Measurements from ENCODE around the gene CATSPER2. TPM values are rescaled to one million over a fixed set of nuclear protein-coding genes. Genes with fewer than 3 reads are reported as not detected.
"Not testable (repeated sequence)": the region's sequence is repeated elsewhere in the genome, so short reads cannot be mapped to it uniquely, and the experiment has no call there.

CATSPER2 gene
- polyA plus RNA-seq, 1 experiment: 1.1 TPM

DNA sequence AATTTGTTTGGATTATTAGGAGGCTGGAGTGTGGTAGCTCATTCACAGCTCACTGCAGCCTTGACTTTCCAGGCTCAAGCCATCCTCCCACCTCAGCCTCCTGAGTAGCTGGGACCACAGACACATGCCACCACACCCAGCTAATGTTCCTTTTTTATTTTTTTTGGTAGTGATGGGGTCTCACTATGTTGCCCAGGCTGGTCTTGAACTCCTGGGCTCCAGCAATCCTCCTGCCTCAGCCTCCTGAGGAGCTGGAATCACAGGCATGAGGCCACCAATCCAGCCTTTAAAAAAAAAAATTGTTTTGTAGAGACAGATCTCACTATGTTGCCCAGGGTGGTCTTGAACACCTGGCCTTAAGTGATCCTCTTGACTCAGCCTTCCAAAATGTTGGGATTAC is 21.7 kb downstream of the CATSPER2 start:
- H3K27me3 ChIP-seq (ENCODE audit: control insufficient read depth, insufficient read depth, low read length); DNase-seq (ENCODE audit: low read depth); H3K4me3 ChIP-seq (ENCODE audit: low read depth, low read length); POLR2A ChIA-PET; H3K36me3 ChIP-seq (ENCODE audit: control insufficient read depth, insufficient read depth, low read length); CTCF ChIA-PET: not testable (repeated sequence)

DNA sequence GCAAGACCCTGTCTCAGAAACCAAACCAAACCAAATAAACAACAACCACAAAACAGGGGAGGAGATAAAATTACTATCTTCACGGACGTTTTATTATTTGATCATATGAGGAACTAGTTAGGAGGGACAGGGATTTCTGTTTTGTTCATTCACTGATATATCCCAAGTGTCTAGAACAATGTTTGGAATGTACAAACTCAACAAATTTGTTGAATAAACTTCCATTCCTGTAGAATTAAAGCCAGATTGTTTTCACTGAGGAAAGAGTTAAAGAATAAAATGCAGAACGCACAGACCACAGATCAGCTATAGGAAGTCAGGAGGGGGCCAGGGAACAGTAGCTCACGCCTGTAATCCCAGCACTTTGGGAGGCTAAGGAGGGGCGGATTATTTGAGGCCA is 23.5 kb downstream of the CATSPER2 start:
- POLR2A ChIA-PET: no interaction called here
- no peak for DNase-seq (ENCODE audit: low read depth)
- CTCF ChIA-PET: interaction anchor here (0.8 kb wide), 1 partner anchor 21 kb away, joined by 3 read pairs; no protein-coding TSS in a partner anchor
- TF ChIP-seq, protein P1, sequence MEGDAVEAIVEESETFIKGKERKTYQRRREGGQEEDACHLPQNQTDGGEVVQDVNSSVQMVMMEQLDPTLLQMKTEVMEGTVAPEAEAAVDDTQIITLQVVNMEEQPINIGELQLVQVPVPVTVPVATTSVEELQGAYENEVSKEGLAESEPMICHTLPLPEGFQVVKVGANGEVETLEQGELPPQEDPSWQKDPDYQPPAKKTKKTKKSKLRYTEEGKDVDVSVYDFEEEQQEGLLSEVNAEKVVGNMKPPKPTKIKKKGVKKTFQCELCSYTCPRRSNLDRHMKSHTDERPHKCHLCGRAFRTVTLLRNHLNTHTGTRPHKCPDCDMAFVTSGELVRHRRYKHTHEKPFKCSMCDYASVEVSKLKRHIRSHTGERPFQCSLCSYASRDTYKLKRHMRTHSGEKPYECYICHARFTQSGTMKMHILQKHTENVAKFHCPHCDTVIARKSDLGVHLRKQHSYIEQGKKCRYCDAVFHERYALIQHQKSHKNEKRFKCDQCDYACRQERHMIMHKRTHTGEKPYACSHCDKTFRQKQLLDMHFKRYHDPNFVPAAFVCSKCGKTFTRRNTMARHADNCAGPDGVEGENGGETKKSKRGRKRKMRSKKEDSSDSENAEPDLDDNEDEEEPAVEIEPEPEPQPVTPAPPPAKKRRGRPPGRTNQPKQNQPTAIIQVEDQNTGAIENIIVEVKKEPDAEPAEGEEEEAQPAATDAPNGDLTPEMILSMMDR (IDR thresholded peaks at IDR 0.05; ENCODE audit: insufficient read depth, low read depth, low read length): no peak
- no peaks in the 10 kb centered on the region for H3K36me3 ChIP-seq (ENCODE audit: control insufficient read depth, insufficient read depth, low read length)
- no peak overlapping the region for H3K4me3 ChIP-seq (ENCODE audit: low read depth, low read length)
- H3K27me3 ChIP-seq (ENCODE audit: control insufficient read depth, insufficient read depth, low read length): no peaks in the 10 kb centered on the region

DNA sequence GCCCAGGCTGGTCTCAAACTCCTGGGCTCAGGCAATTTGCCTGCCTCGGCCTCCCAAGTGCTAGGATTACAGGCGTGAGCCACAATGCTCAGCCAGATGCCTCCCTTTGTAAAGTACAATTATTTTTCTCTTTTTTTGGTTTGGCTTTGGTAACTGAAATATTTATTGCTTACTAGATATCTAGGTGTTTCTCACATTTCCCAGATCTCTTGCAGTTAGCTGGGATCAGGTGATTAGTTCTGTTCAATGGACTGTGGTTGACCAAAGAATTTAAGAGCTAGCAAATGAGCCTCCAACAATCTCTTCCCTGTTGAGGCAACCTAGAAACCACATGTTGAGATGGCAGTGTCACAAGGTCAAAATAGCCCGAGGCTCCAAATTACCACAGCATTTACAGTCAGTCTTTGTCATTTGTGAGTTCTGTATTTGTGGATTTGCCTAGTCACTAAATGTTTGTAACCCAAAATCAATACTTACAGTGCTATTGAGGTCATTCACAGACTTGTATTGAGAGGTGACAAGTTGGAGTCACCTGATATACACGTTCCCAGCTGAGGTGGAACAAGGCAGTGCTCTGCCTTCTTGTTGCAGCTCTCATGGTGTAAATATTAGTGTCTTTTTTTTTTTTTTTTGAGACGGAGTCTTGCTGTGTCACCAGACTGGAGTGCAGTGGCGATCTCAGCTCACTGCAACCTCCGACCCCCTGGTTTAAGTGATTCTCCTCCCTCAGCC is 26.4 kb downstream of the CATSPER2 start:
- H3K4me3 ChIP-seq (ENCODE audit: low read depth, low read length); DNase-seq (ENCODE audit: low read depth); POLR2A ChIA-PET: not testable (repeated sequence)

DNA sequence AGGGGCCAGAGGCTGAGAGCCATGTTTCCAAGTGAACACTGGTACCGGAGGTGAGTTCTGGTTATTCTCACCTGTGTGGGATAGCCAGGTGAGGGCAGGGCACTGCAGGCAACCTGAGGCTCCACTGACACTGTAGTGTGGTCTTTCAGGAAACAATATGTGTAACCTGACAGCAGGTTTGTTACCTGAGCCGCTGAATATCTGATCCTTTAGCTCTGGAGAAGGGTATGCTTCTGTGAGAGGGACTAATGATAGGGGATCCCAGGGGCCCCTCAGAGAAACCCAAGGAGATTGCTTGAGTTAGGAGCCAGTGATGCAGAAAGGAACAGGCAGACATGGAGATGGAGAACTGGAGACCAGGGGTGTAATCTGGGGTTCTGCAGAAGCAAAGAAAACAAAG is 29.9 kb downstream of the CATSPER2 start, which contains the start of gene STRC:
Gene STRC (minus strand): TSS at position 101 of the 400 bp plus-strand sequence. CDS start 78 bp downstream, at position 23.
- H3K27me3 ChIP-seq (ENCODE audit: control insufficient read depth, insufficient read depth, low read length); POLR2A ChIA-PET; CTCF ChIA-PET; H3K36me3 ChIP-seq (ENCODE audit: control insufficient read depth, insufficient read depth, low read length); DNase-seq (ENCODE audit: low read depth); H3K4me3 ChIP-seq (ENCODE audit: low read depth, low read length): not testable (repeated sequence)

More for the DNA sequence above, 26.4 kb downstream of the CATSPER2 start:
- CTCF ChIA-PET; H3K36me3 ChIP-seq (ENCODE audit: control insufficient read depth, insufficient read depth, low read length); H3K27me3 ChIP-seq (ENCODE audit: control insufficient read depth, insufficient read depth, low read length): not testable (repeated sequence)

DNA sequence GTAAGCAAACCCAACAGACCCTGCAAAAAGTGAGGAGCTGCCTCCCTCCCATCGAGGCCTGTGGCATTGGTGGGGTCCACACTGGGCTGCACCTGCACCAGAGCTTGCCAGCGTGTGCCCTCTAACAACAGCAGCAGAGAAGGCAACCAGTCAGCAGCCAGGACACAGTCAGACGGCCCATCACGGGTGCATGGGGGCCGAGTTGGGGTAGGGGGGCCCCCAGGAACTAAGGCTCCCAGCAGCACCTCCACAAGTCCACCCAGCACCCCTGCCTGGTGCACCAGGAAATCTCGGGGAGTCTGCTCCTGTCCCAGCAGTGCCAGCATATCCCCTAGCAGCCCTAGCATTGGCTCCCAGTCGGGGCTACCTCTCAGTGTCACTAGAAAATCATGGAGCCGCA is 30.9 kb downstream of the CATSPER2 start:
- H3K4me3 ChIP-seq (ENCODE audit: low read depth, low read length); DNase-seq (ENCODE audit: low read depth); H3K27me3 ChIP-seq (ENCODE audit: control insufficient read depth, insufficient read depth, low read length); CTCF ChIA-PET; H3K36me3 ChIP-seq (ENCODE audit: control insufficient read depth, insufficient read depth, low read length); POLR2A ChIA-PET: not testable (repeated sequence)

GRCh38 chr15:43602233-43602632 is 46.4 kb downstream of the CATSPER2 start:
- POLR2A ChIA-PET; DNase-seq (ENCODE audit: low read depth); H3K27me3 ChIP-seq (ENCODE audit: control insufficient read depth, insufficient read depth, low read length); H3K36me3 ChIP-seq (ENCODE audit: control insufficient read depth, insufficient read depth, low read length); CTCF ChIA-PET; H3K4me3 ChIP-seq (ENCODE audit: low read depth, low read length): not testable (repeated sequence)

DNA sequence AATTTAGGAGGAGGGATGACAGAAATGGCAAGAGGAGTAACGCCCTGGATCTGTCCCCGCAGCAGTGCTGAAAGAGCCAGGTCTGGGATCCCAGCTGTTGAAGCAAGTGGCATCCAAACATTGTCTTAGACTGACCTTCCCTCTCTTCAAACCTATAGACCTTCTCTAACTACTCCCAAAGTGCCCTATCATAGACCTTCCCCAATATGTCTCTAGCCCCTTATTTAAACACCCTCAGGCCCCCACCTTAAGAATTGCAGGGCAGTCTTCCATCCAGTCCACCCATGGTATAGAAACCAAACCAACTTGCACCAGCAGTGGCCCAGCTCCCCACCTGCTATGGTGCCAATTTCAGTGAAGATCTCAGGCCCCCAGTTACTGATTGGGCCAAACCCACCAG is 48.4 kb downstream of the CATSPER2 start:
- CTCF ChIA-PET; POLR2A ChIA-PET; H3K4me3 ChIP-seq (ENCODE audit: low read depth, low read length); DNase-seq (ENCODE audit: low read depth); H3K36me3 ChIP-seq (ENCODE audit: control insufficient read depth, insufficient read depth, low read length); H3K27me3 ChIP-seq (ENCODE audit: control insufficient read depth, insufficient read depth, low read length): not testable (repeated sequence)

DNA sequence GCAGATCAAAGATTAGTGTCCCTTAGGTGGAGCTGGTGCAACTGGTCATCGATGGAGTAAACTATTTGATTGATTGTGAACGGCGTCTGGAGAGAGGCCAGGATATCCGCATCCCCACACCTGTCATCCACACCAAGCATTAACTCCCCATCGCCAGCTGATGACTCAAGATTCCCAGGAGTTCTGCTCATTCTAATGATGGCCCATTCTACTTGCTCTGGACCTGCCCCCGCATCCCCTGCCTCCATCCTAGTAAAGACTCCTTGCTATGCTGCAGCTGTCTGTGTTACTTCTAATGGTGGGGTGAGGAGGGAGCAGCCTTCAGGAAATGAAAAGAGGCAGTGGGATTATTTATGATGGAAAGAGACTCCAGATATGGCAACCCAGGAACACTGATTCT is 49.5 kb downstream of the CATSPER2 start:
- DNase-seq (ENCODE audit: low read depth); H3K36me3 ChIP-seq (ENCODE audit: control insufficient read depth, insufficient read depth, low read length); H3K4me3 ChIP-seq (ENCODE audit: low read depth, low read length); H3K27me3 ChIP-seq (ENCODE audit: control insufficient read depth, insufficient read depth, low read length); CTCF ChIA-PET; POLR2A ChIA-PET: not testable (repeated sequence)

- H3K4me3 ChIP-seq (ENCODE audit: low read depth, low read length); CTCF ChIA-PET; DNase-seq (ENCODE audit: low read depth); POLR2A ChIA-PET; H3K36me3 ChIP-seq (ENCODE audit: control insufficient read depth, insufficient read depth, low read length); H3K27me3 ChIP-seq (ENCODE audit: control insufficient read depth, insufficient read depth, low read length): not testable (repeated sequence)
Measured at GRCh38 chr15:43593328-43594190, 55.1 kb downstream of the CATSPER2 start, which contains the start of gene CKMT1B. CKMT1B (plus strand) TSS chr15:43594027; CDS start chr15:43594219, 192 bp downstream.

DNA sequence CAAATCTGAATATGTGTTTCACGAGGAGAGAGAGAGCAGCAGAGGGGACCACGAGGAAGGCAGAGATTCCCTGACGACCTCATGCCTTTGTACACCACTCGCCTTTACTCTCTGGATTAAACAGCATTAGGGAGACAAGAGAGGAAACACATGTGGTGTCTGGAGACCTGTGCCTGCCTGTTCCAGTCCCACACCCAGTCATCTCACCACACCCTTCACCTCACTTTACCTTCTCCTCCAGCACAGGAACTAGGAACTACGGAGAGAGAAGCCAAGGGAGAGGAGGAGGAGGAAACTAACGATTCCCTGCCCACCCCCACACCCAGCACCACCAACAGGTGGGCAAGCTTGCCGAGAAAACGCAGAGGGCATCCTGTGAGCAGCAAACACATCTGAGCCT is 55.8 kb downstream of the CATSPER2 start:
- H3K36me3 ChIP-seq (ENCODE audit: control insufficient read depth, insufficient read depth, low read length); H3K4me3 ChIP-seq (ENCODE audit: low read depth, low read length); CTCF ChIA-PET; H3K27me3 ChIP-seq (ENCODE audit: control insufficient read depth, insufficient read depth, low read length); DNase-seq (ENCODE audit: low read depth); POLR2A ChIA-PET: not testable (repeated sequence)

DNA sequence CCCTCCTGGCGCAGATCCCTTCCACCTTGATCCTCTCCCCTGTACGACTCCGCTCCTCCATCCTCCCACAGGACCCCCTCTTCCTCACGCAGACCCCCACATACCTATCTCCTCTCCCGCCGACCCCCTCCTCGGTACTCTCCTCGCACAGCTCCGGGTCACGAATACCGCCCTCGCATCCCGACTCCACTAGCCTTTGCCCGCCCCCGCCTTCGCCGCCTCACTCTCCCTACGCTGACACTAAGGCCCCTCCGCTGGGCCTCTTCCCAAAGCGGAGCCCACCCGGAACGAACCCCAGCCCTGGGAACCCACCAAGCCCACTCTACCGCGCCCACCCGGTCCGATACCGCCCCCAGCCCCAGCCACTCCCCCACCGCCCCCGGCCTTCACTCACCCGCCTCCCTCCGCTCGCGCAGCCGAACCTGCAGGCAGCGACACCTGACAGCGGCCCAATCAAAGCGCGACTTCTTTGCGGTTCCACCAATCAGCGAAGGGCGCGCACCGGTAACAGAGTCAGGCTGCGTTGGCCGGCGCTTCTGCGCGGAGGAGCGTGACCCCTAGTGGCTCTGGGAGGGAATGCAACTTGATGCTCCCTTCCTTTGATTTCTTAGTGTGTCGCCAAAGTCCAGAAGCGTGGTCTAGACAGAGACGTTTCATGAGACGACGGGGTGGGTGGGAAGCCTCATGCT is 58.7 kb downstream of the CATSPER2 start, which contains the start of gene PPIP5K1:
Gene PPIP5K1 (minus strand): TSS at position 431 of the 689 bp plus-strand sequence. CDS start 5,704 bp downstream, outside the sequence.
- H3K27me3 ChIP-seq (ENCODE audit: control insufficient read depth, insufficient read depth, low read length); H3K4me3 ChIP-seq (ENCODE audit: low read depth, low read length); DNase-seq (ENCODE audit: low read depth); POLR2A ChIA-PET; H3K36me3 ChIP-seq (ENCODE audit: control insufficient read depth, insufficient read depth, low read length); CTCF ChIA-PET: not testable (repeated sequence)

Data from BJ (cell line).